IPS-15b (cell line): ENCODE results near the gene IFFO2.
"Not testable (repeated sequence)": the region's sequence is repeated elsewhere in the genome, so short reads cannot be mapped to it uniquely, and the experiment has no call there.

ENCODE experiments used
- H3K27me3 ChIP-seq: one replicate; pipeline ENCODE4 v1.6.1; 2013; ENCODE audit warnings: low read length; ENCODE audit not compliant: control insufficient read depth, insufficient read depth
- H3K36me3 ChIP-seq: one replicate; pipeline ENCODE4 v1.6.1; 2013; ENCODE audit warnings: low read length; ENCODE audit not compliant: control insufficient read depth, insufficient read depth
- H3K4me1 ChIP-seq: one replicate; pipeline ENCODE4 v1.6.1; 2013; ENCODE audit warnings: mild to moderate bottlenecking, low read length; ENCODE audit not compliant: control insufficient read depth, insufficient read depth
- H3K4me3 ChIP-seq: one replicate; pipeline ENCODE4 v1.5.1; 2013; ENCODE audit warnings: low read depth, low read length
- H3K9ac ChIP-seq: one replicate; pipeline ENCODE4 v1.6.1; 2013; ENCODE audit warnings: low read depth, mild to moderate bottlenecking, low read length
- H3K9me3 ChIP-seq: one replicate; pipeline ENCODE4 v1.6.1; 2013; ENCODE audit warnings: mild to moderate bottlenecking, low read length; ENCODE audit not compliant: control insufficient read depth, insufficient read depth

IFFO2 gene

DNA sequence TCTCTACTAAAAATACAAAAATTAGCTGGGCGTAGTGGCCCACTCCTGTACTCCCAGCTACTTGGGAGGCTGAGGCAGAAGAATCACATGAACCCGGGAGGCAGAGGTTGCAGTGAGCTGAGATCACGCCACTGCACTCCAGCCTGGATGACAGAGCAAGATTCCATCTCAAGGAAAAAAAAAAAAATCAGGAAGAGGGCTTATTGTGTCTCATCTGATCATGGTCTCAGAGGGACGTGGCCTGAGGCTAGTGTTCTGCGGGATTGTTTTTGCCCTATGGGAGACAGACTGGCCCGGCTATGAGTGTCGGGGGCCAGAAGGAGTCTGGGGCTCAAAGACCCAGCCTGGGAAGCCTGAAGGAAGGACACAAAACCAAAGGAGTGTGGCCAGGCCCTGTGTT lies 64.6 kb downstream of the IFFO2 start:
- H3K4me1 ChIP-seq, H3K9ac ChIP-seq: not testable (repeated sequence)

DNA sequence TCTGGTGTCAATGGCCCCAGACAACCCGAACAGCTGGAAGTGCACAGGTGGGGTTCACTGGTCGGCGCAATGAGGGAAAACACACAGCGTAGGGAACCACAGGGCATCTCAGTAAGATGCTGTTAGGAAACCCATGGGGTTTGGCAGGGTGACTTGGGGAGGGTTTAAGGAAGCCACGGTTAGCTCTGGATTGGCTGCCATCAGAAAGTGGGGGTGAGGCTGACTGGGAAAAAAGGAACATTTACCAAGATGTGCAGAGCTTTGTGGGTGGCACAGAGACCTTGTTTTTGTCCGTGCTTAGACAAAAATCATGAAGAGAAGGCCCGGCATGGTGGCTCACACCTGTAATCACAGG lies 65.1 kb downstream of the IFFO2 start:
- Histone ChIP-seq H3K27me3 (no peaks in the 10 kb centered on the region), H3K9ac (no peak overlapping the region), H3K9me3 (no peaks in the 10 kb centered on the region), H3K4me3 (no peak overlapping the region), H3K4me1 (no peaks in the 10 kb centered on the region), H3K36me3 (peaks cover 8% of the 10 kb centered on the region)

More for the DNA sequence above, 64.6 kb downstream of the IFFO2 start:
- not testable (repeated sequence) for H3K27me3 ChIP-seq, H3K4me3 ChIP-seq, H3K9me3 ChIP-seq, H3K36me3 ChIP-seq

DNA sequence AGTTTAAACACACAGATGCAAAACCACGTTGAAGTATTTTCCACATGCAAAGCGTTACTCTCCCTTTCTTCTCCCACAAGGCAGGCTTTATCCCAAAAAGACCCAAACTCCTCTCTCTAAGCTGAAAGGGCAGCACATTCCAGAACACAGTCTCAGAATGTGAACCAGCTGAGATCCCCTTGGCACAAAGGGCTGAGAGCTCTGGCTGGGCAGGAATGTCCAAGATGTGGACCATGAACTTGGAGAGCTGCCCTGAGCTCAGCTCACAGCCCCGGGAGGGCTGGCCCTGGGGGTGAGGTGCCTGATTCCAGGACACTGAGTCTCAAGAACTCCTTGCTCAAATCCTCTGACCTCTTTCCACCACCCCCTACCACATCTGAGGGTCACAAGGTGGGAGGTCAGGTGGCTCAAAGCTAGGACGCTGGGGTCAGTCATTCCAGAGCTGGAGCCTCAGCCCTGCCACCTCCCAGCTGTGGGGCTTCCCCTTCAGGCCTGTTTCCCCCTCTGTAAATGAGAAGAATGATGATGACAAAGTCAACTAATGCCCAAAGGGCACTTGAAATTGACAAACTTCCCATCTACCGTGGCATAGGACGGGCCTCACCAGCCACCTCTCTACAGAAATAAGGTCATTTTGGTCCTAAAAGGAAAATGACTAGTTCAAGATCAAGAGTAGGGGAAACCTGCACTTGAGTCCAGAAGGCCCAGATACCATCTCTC lies 65.6 kb downstream of the IFFO2 start:
- Histone ChIP-seq H3K4me3 (no peak overlapping the region), H3K27me3 (no peaks in the 10 kb centered on the region), H3K9me3 (no peaks in the 10 kb centered on the region), H3K4me1 (no peaks in the 10 kb centered on the region), H3K9ac (no peak overlapping the region), H3K36me3 (peaks cover 8% of the 10 kb centered on the region)

DNA sequence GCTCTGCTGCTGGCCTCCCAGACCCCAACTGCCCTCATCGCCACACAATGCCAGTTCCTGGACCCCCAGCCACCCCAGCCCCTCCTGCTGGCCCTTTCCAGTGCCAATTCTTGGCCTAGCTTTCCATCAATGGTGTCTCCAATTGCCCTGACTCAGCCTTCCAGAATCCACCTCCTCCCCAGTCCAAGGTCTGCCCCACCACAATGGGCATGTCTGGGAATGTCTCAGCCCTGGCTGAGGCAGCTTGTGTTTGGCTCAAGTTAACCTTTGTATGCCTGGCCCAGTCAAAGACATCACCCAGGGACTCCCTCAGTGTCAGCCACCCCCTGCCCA lies 70.5 kb downstream of the IFFO2 start:
- no peak overlapping the region for H3K9ac ChIP-seq
- H3K4me3 ChIP-seq, result no peak overlapping the region
- H3K4me1 ChIP-seq, result no peaks in the 10 kb centered on the region
- H3K9me3 ChIP-seq, result no peaks in the 10 kb centered on the region
- peaks cover 19% of the 10 kb centered on the region for H3K36me3 ChIP-seq
- H3K27me3 ChIP-seq, result no peaks in the 10 kb centered on the region

DNA sequence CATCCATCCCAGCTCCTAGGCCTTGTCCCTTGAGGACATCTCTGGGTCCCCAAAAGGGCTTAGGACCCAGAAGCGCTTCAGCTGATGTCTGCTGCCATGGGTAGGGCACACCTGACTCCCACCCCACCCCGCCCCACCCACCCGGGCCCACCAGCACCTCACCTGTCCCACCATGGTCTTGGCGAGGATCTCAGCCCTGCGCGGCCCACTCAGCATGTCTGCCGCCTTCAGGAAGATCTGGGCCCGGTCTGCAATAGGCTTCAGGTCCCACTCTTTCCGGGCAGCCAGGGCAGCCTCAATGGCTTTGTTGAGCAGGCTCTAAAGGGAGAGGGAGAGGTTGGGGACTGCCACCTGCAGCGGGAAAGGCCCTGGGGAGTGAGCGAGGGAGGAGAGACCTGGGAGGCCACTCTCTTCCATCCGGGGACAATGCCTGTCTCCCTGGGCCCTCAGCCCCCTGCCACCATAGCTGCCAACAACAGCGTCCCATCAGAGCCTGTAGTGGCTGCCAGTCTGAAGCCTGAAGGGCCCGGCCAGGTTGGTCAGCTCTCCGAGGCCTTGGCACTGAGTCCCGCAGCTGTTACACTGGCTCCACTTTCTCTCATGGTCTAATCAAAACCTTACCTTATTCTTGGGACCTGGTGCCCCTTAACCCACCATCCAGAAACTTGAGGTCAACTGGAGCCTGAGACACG lies 71.0 kb downstream of the IFFO2 start:
- H3K9me3 ChIP-seq, result no peaks in the 10 kb centered on the region
- H3K27me3 ChIP-seq, result no peaks in the 10 kb centered on the region
- H3K9ac ChIP-seq, result no peak overlapping the region
- no peak overlapping the region for H3K4me3 ChIP-seq
- H3K4me1 ChIP-seq, result no peaks in the 10 kb centered on the region
- H3K36me3 ChIP-seq, result peaks cover 19% of the 10 kb centered on the region

DNA sequence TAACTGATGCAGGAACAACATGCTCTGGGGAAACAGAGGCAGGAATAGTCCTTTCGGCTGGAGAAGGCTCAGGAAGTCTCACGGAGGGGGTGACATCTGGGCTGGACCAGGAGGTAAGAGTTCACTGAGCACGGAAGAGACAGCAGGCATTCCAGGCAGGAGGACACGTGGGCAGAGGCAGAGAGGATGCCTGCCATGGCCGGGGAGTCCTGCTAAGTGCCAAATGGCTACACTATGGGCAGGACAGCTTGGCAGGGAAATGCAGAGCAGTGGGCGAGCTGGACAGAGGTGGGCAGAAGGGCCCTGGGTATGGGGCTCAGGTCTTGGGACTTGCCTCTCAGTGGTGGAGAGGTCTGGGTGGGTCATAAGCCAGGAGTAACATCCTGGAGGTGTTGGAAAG lies 71.7 kb downstream of the IFFO2 start:
- H3K4me3 ChIP-seq, result no peak overlapping the region
- H3K27me3 ChIP-seq, result no peaks in the 10 kb centered on the region
- no peak overlapping the region for H3K9ac ChIP-seq
- no peaks in the 10 kb centered on the region for H3K4me1 ChIP-seq
- H3K9me3 ChIP-seq, result no peaks in the 10 kb centered on the region
- peaks cover 19% of the 10 kb centered on the region for H3K36me3 ChIP-seq

DNA sequence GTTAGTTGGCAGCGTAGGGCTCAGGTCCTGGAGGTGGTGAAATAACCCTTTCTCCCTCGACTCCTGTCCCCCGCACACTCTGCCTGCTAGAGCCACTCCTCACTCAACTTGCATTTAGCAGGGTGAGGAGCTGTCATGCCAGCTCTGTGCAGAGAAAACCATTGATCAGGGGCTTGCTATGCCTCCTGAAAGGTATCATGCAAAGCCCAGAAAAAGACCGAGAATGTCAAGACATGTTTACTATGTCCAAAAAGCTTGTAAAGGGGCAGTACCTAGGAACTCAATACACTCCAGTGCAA lies 72.1 kb downstream of the IFFO2 start:
- no peak overlapping the region for H3K9ac ChIP-seq
- H3K9me3 ChIP-seq, result no peaks in the 10 kb centered on the region
- H3K36me3 ChIP-seq, result peaks cover 19% of the 10 kb centered on the region

DNA sequence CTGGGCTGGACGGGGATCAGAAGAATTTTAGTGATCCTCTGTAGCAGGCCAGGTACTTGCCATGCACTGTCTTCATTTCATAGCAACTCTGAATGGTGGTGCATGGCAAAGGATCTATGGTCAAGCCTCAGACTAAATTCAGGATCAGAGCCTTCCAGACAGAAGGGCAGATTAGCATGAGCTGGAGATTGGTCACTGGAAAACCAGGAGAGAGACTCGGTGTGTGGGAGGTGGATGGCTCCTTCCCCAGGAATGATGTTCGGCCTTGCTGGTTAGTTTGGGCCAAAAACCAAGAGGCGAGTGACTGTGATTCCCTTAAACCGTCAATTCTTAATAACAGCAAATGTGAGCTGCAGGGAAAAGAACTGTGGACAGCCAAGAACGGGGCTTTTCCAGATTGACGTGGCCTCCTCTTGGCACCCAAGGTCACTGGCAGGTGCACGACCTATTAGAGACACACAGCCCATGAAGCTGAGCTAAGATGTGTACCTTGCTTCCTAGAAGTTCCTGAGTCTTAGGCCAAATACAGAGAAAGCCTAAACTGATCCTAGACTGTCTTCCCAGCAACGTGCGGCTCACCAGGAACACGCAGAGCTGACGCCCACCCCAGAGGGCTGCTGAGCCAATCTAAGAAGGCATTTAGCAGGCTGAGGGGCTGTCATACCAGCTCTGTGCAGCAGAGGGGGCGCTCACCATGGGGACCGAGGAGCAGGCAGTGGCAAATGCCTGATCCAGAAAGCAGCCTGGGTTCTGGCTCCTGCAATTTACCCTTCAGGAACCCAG lies 72.6 kb downstream of the IFFO2 start:
- Histone ChIP-seq H3K27me3 (no peaks in the 10 kb centered on the region), H3K4me1 (peaks cover 2% of the 10 kb centered on the region)

More for the DNA sequence above, 72.1 kb downstream of the IFFO2 start:
- Histone ChIP-seq H3K27me3 (no peaks in the 10 kb centered on the region), H3K4me3 (no peak overlapping the region), H3K4me1 (peaks cover 2% of the 10 kb centered on the region)

DNA sequence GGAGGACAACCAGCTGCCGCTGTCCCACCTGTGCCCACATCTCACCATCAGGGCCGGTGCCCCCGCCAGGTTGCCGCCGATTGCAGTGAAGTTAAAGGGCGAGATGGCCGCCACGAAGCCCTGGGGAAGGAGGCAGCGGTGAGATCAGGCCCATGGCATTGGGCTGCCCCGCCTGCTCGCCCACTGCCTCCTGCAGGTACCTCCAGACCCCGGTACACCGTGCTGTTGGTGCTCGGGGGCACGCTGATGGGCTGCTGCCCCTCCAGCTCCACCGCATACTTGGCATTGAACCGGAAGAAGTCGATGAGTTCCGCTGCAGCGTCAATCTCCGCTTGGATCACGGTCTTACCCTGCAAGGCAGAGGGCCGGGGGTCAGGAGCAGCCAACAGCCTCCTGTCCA lies 73.4 kb downstream of the IFFO2 start:
- Histone ChIP-seq H3K36me3 (peaks cover 12% of the 10 kb centered on the region), H3K9ac (no peak overlapping the region)

More for the DNA sequence above, 72.6 kb downstream of the IFFO2 start:
- H3K9me3 ChIP-seq, result no peaks in the 10 kb centered on the region
- H3K36me3 ChIP-seq, result peaks cover 15% of the 10 kb centered on the region
- H3K4me3 ChIP-seq, result no peak overlapping the region
- no peak overlapping the region for H3K9ac ChIP-seq

DNA sequence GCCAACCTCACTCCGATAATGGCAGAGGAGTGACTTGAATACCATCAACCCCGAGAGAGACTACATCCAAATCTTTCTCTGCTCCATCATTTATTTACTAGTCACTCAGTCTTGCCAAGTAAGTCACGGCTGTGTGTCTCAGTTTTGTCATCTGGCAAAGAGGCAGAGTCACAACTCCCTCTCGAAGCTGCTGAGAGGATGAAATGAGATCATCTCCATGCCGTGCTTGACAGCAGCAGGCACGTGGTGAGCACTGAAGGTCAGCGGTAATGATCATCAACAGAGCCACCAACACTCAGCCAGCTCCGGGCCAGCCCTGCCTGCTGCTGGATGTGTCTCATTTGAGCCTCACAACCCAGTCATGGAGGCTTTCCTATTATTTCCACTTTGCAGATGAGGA lies 74.0 kb downstream of the IFFO2 start:
- H3K4me1 ChIP-seq, result peaks cover 2% of the 10 kb centered on the region
- H3K4me3 ChIP-seq, result no peak overlapping the region
- H3K36me3 ChIP-seq, result peaks cover 12% of the 10 kb centered on the region
- no peak overlapping the region for H3K9ac ChIP-seq
- H3K27me3 ChIP-seq, result no peaks in the 10 kb centered on the region
- no peaks in the 10 kb centered on the region for H3K9me3 ChIP-seq

More for the DNA sequence above, 73.4 kb downstream of the IFFO2 start:
- H3K9me3 ChIP-seq, result no peaks in the 10 kb centered on the region
- H3K4me3 ChIP-seq, result no peak overlapping the region
- peaks cover 2% of the 10 kb centered on the region for H3K4me1 ChIP-seq
- H3K27me3 ChIP-seq, result no peaks in the 10 kb centered on the region

DNA sequence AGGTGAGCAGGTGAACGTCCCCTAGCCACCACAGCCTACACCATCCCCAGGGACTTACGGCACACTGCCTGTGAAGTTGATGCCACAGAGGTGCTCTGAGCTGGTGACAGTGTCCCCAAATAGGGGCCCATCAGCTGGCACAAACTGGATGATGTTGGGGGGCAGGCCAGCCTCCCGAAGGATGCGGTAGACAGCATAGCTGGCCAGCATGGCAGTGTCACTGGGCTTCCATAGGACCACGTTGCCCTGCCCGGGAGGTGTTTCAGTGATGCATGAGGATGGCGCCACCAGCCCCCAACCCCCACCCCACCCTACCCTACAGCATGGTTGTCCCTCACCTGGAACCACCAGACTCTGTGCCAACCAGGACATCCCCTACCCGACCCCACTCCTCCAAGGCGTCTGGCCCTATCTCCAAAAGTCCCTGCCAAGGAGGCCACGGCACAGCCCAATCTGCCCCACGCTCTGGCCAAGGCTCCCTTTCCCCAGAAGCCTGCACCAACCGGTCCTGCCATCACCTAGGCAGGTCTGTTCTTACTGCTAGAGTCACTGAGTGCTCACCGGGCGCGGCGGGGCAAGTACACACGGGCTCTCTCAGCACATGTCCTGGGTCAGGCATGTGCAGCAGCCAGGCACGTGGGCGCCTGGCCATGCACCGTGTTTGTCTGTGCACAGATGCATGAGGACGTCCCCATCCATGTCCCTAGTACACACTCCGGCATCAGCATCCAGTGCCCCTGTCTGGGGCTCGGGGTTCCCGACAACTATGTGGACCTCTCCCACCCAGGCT lies 74.6 kb downstream of the IFFO2 start:
- no peaks in the 10 kb centered on the region for H3K27me3 ChIP-seq
- H3K9ac ChIP-seq, result no peak overlapping the region
- H3K9me3 ChIP-seq, result no peaks in the 10 kb centered on the region
- no peak overlapping the region for H3K4me3 ChIP-seq
- peaks cover 2% of the 10 kb centered on the region for H3K4me1 ChIP-seq
- peaks cover 13% of the 10 kb centered on the region for H3K36me3 ChIP-seq
